HCT116 (cell line): ENCODE data around the gene TEDDM1. TPM values are rescaled to one million over a fixed set of nuclear protein-coding genes. Genes with fewer than 3 reads are reported as not detected.

ENCODE experiments used
- ATAC-seq: fragments of 200-7000 bp; cut with Tn5 transposase; 2 replicates; pipeline ENCODE4 v1.9.1; 2020; ENCODE audit warnings: mild to moderate bottlenecking, moderate library complexity
- BruUV-seq: library from RNA; stranded (reverse); fragments of 400-500 nt; replicated peaks from 2 replicates; lab custom pipeline; 2021; lab: Mats Ljungman, UMichigan
- CTCF ChIA-PET: fragments of 300-600 bp; sonication (Branson Sonifier 250); formaldehyde crosslinking; loops from one replicate; lab custom pipeline; 2021; ENCODE audit warnings: antibody characterized with exemption; lab: Charles Lee
- POLR2A ChIA-PET: fragments of 300-600, 350-600 bp; sonication (Branson Sonifier 250); formaldehyde crosslinking; loops from one replicate; lab custom pipeline; 2021; ENCODE audit warnings: antibody characterized with exemption; lab: Charles Lee
- RAD21 ChIA-PET, 2 experiments: fragments of 300-600 bp; sonication (Branson Sonifier 250); formaldehyde crosslinking; loops; one replicate each; lab custom pipeline; 2023; ENCODE audit warnings: low total read pairs in 2 of 2; ENCODE audit not compliant: uncharacterized antibody in 2 of 2, unreplicated experiment in 2 of 2, low non-redundant PET in 1 of 2; lab: Charles Lee
- DNase-seq: peaks from one replicate; pipeline ENCODE4 v3.0.0-alpha.2; 2010; ENCODE audit warnings: low read depth, low spot score
- H2AFZ ChIP-seq: fragments of 200-600 bp; shearing (Covaris generic), sonication (generic); 2 replicates; pipeline ENCODE4 v1.6.1; 2017; ENCODE audit warnings: low read depth, mixed run types, mixed read lengths, antibody characterized with exemption, low read length; ENCODE audit not compliant: poor library complexity, severe bottlenecking
- H3K27ac ChIP-seq: 2 replicates; pipeline ENCODE4 v1.5.1; 2012; ENCODE audit warnings: low read depth, low read length
- H3K27me3 ChIP-seq: fragments of 200-600 bp; sonication (generic); 2 replicates; pipeline ENCODE4 v1.6.1; 2016; ENCODE audit warnings: mixed run types, low read length, mixed read lengths; ENCODE audit not compliant: insufficient read depth
- H3K36me3 ChIP-seq, 2 experiments: fragments of 200-500 bp in 1 of 2; fragments of 200-600 bp in 1 of 2; sonication (Bioruptor generic) in 1 of 2; sonication (generic) in 1 of 2; 2 replicates each; pipeline versions ENCODE4 v1.5.1 to v1.6.1; 2014 to 2016; ENCODE audit warnings: low read length in 2 of 2, inconsistent platforms in 1 of 2, mixed read lengths in 1 of 2, mixed run types in 1 of 2; ENCODE audit not compliant: insufficient read depth in 2 of 2, control insufficient read depth in 1 of 2
- H3K4me1 ChIP-seq, 2 experiments: fragments of 200-600 bp in 1 of 2; sonication (generic) in 1 of 2; 2 replicates each; pipeline versions ENCODE4 v1.5.1 to v1.6.1; 2012 to 2017; ENCODE audit warnings: low read length in 2 of 2, inconsistent platforms in 1 of 2, mild to moderate bottlenecking in 1 of 2, mixed read lengths in 1 of 2, mixed run types in 1 of 2, moderate library complexity in 1 of 2; ENCODE audit not compliant: insufficient read depth in 2 of 2, control insufficient read depth in 1 of 2
- H3K4me2 ChIP-seq: fragments of 200-600 bp; sonication (generic); 2 replicates; pipeline ENCODE4 v1.6.1; 2017; ENCODE audit warnings: mixed run types, low read length, mixed read lengths
- H3K4me3 ChIP-seq, 2 experiments: fragments of 200-600 bp in 1 of 2; sonication (generic) in 1 of 2; replicated peaks in 1 of 2; 2 replicates each; pipeline ENCODE4 v1.5.1; 2011 to 2016; ENCODE audit warnings: low read length in 2 of 2, control low read depth in 1 of 2, low read depth in 1 of 2, mild to moderate bottlenecking in 1 of 2, mixed read lengths in 1 of 2, mixed run types in 1 of 2
- H3K79me2 ChIP-seq: fragments of 200-600 bp; sonication (generic); 2 replicates; pipeline ENCODE4 v1.6.1; 2017; ENCODE audit warnings: mild to moderate bottlenecking, mixed run types, low read length, moderate library complexity, mixed read lengths; ENCODE audit not compliant: insufficient read depth
- H3K9ac ChIP-seq: fragments of 200-600 bp; sonication (generic); 2 replicates; pipeline ENCODE4 v1.6.1; 2016; ENCODE audit warnings: low read length, mixed read lengths
- H3K9me2 ChIP-seq: fragments of 200-600 bp; sonication (generic), shearing (Covaris generic); 2 replicates; pipeline ENCODE4 v1.6.1; 2017; ENCODE audit warnings: mixed run types, mild to moderate bottlenecking, moderate library complexity; ENCODE audit not compliant: insufficient read depth
- H3K9me3 ChIP-seq, 2 experiments: fragments of 200-500 bp in 1 of 2; fragments of 200-600 bp in 1 of 2; sonication (Bioruptor generic) in 1 of 2; sonication (generic) in 1 of 2; 2 replicates each; pipeline ENCODE4 v1.6.1; 2014 to 2017; ENCODE audit warnings: low read length in 2 of 2, mixed read lengths in 2 of 2, inconsistent platforms in 1 of 2, low read depth in 1 of 2, mild to moderate bottlenecking in 1 of 2, mixed run types in 1 of 2, moderate library complexity in 1 of 2; ENCODE audit not compliant: control insufficient read depth in 1 of 2, insufficient read depth in 1 of 2
- H4K20me1 ChIP-seq: fragments of 200-600 bp; sonication (generic), shearing (Covaris generic); 2 replicates; pipeline ENCODE4 v1.6.1; 2017; ENCODE audit warnings: mixed run types, mild to moderate bottlenecking, moderate library complexity; ENCODE audit not compliant: insufficient read depth
- CTCF ChIP-seq, 3 experiments: fragments of 200-600 bp in 1 of 3; sonication (generic) in 1 of 3; IDR thresholded peaks in 2 of 3; conservative IDR thresholded peaks in 1 of 3; 2 replicates each; pipeline ENCODE4 v1.5.1; 2012 to 2017; ENCODE audit warnings: low read depth in 2 of 3, low read length in 2 of 3, antibody characterized with exemption in 1 of 3, borderline replicate concordance in 1 of 3, control low read depth in 1 of 3, mild to moderate bottlenecking in 1 of 3, mixed read lengths in 1 of 3, mixed run types in 1 of 3, moderate library complexity in 1 of 3; ENCODE audit not compliant: insufficient read depth in 1 of 3
- EGR1 ChIP-seq: IDR thresholded peaks from 2 replicates; pipeline ENCODE4 v1.6.1; 2012; ENCODE audit warnings: low read depth
- ELF1 ChIP-seq: IDR thresholded peaks from 2 replicates; pipeline ENCODE4 v1.6.1; 2012; ENCODE audit warnings: low read depth, borderline replicate concordance
- JUND ChIP-seq: IDR thresholded peaks from 2 replicates; pipeline ENCODE4 v1.6.1; 2012
- POLR2AphosphoS5 ChIP-seq: IDR thresholded peaks from 2 replicates; pipeline ENCODE4 v1.6.1; 2011; ENCODE audit warnings: mild to moderate bottlenecking, low read depth, low read length, moderate library complexity
- REST ChIP-seq: IDR thresholded peaks from 2 replicates; pipeline ENCODE4 v1.6.1; 2012; ENCODE audit warnings: low read depth
- SIN3A ChIP-seq: IDR thresholded peaks from 2 replicates; pipeline ENCODE4 v1.6.1; 2012; ENCODE audit warnings: low read depth
- SP1 ChIP-seq: IDR thresholded peaks from 2 replicates; pipeline ENCODE4 v1.6.1; 2012; ENCODE audit warnings: low read depth
- SRF ChIP-seq: IDR thresholded peaks from 2 replicates; pipeline ENCODE4 v1.6.1; 2012; ENCODE audit warnings: low read depth
- intact Hi-C: fragments of 100-400 bp; cut with micrococcal nuclease; formaldehyde crosslinking; loops from 2 replicates; pipeline ENCODE4 v1.10.0; 2022
- total RNA-seq: library from RNA; stranded (reverse); gene quantifications from one replicate; pipeline ENCODE4 v1.2.1, GENCODE V29; 2021; ENCODE audit not compliant: unreplicated experiment

TEDDM1 gene
- total RNA-seq, 1 experiment from 2014 or later, result not detected

- no peak for TF ChIP-seq SIN3A
- no peak for TF ChIP-seq EGR1
- TF ChIP-seq ELF1, result no peak
- TF ChIP-seq JUND, result no peak
- no peak for TF ChIP-seq CTCF (IDR thresholded peaks at IDR 0.05 in 2 of 3, conservative IDR thresholded peaks at IDR 0.05 in 1 of 3; ENCODE audit: borderline replicate concordance in 1 of 3, insufficient read depth in 1 of 3, low read depth in 2 of 3, low read length in 2 of 3)
- TF ChIP-seq POLR2AphosphoS5, result no peak
- TF ChIP-seq REST, result no peak
- TF ChIP-seq SRF, result no peak
- TF ChIP-seq SP1, result no peak
- TF ChIP-seq, all 23 proteins: peak for 0
- Histone ChIP-seq H3K9me3 (no peaks in the 10 kb centered on the region), H3K4me2 (no peak overlapping the region), H3K27me3 (no peaks in the 10 kb centered on the region), H3K9ac (no peak overlapping the region), H3K79me2 (no peaks in the 10 kb centered on the region), H3K4me3 (no peak overlapping the region), H3K27ac (no peak overlapping the region), H2AFZ (no peak overlapping the region), H4K20me1 (no peaks in the 10 kb centered on the region), H3K4me1 (no peaks in the 10 kb centered on the region), H3K9me2 (no peaks in the 10 kb centered on the region), H3K36me3 (no peaks in the 10 kb centered on the region)
- no TSS peak for BruUV-seq
- ATAC-seq (no peak), DNase-seq (no peak)
- ChIA-PET CTCF (interaction anchor here (1.1 to 1.4 kb wide), 2 partner anchors 11 to 265 kb away, joined by 4 to 6 read pairs; no protein-coding TSS in a partner anchor), POLR2A (interaction anchor here (3.0 kb wide), 1 partner anchor 16 kb away, joined by 15 read pairs; the partner anchor contains the start of gene GLUL), RAD21 (no interaction called here)
- intact Hi-C loops, result no loop called here
These were observed 7.3 kb upstream of the TEDDM1 start for GRCh38 chr1:182407724-182408123.
